Left cardiac atrium (tissue), 4 donors: ENCODE results near the gene HECW1. TPM values are rescaled to one million over a fixed set of nuclear protein-coding genes. Genes with fewer than 3 reads are reported as not detected.
"Not testable (repeated sequence)": the region's sequence is repeated elsewhere in the genome, so short reads cannot be mapped to it uniquely, and the experiment has no call there.

Experiments used
- ATAC-seq, 2 donors: fragments of 200-7000 bp; cut with Tn5 transposase; one replicate each; pipeline ENCODE4 v1.9.1; 2020; ENCODE audit warnings: mild to moderate bottlenecking in 2 of 2, moderate library complexity in 2 of 2
- DNase-seq: peaks from one replicate; pipeline ENCODE4 v3.0.0-alpha.2; 2020
- intact Hi-C, 2 donors: fragments of 100-400 bp; cut with DNase I; formaldehyde crosslinking; loops; one replicate each; pipeline versions ENCODE4 v1.14.1 to v1.15.1; 2022 to 2023
- total RNA-seq, 2 donors: library from RNA; stranded (reverse); fragmentation: NEBNext Ultra II Directional; extraction: Animal tissue kit (Norgen Biotek cat#: 25700); gene quantifications; one replicate each; pipeline ENCODE4 v1.2.1, GENCODE V29; 2021
- donor health status: DM: no; HTN: yes; CAD: no.
- donor health status: DM: no; HTN: yes; CAD: no; lungs with severe emphysema.
- donor health status: DM: yes; HTN: yes; CAD: no.
- donor health status: Dilated cardiomyopathy.

HECW1 gene
- total RNA-seq, 2 donors from 2014 or later: not detected

DNA sequence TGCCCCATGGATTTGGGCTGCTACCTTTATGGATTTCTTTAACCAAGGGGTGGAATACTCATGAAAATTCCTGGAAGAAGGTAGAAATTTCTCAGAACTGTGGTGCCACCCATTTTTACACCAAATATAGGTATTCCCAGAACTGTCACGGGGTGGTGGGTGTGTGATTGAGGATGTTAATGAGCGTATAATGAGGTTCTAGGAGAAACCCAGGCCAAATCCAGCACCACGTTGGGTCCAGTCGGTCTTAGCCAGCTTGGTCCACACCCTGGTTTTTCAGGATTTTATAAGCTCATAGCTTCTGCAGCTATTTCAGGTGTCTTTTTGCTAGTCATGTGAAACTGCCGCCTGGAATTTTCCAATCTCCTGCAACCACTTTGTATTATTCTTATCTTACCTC is 83.3 kb downstream of the HECW1 start:
- DNase-seq (no peak), ATAC-seq (no peak)
- intact Hi-C loops: no loop called here

DNA sequence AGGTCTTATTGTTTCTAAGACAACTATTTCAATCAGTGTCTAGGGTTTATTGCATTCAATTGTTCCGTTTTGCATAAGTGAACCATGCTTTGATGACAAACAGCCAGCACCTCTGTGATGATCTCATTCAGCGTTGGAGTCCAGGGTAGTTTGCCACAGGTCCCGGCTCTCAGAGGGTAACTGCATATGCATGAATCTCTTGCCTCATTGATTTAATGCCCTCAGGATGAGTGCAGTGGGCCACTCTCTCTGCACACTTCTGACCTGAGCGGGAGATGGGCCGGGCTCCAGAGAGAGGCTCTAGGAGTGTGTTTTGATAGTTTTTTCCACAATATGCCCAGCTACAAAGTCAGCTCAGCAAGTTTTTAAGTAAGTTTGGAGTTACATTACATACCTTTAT is 83.9 kb downstream of the HECW1 start:
- intact Hi-C loops: no loop called here
- no peak for ATAC-seq
- no peak for DNase-seq

DNA sequence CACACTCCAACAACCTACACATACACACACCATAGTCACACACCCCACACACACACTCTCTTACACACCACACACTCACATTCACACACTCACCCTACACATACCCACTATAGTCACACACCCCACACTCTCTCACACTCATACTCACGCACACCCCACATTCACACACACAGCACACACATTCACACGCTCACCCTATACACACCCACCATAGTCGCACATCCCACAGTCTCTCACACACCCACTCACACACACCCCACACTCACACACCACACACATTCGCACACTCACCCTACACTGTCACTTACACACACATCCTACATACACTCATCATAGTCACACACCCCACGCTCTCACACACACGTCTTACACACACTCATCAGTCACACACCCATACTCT is 85.6 kb downstream of the HECW1 start:
- DNase-seq (no peak), ATAC-seq (no peak)

GRCh38 chr7:43198599-43199090 is 86.2 kb downstream of the HECW1 start:
- intact Hi-C loops: no loop called here
- DNase-seq (no peak), ATAC-seq (no peak)

More for the DNA sequence above, 85.6 kb downstream of the HECW1 start:
- intact Hi-C loops: no loop called here

- ATAC-seq (no peak), DNase-seq (no peak)
- intact Hi-C loops: no loop called here
These were observed 87.1 kb downstream of the HECW1 start for GRCh38 chr7:43199371-43200160.

DNA sequence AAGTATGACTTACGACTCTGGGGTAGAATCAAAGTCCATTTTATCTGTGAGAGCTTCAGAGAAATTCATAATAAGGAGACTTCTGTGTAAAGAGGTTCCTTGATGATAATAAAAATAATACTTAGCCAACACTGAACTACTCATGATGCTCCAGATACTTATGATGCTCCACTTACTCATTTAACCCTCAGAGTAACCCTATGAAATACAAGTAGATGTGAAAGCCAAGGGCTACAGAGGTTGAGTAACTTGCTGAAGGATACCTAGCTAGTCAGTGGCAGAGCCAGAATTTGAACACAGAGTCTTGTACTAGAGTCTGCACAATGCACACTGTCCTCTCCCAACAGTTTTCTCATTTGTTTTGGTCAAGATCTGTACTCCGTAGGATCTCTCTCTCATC is 89.5 kb downstream of the HECW1 start:
- intact Hi-C loops: no loop called here
- DNase-seq (no peak), ATAC-seq (no peak)

- no peak for ATAC-seq
- no peak for DNase-seq
- intact Hi-C loops: no loop called here
These were observed 91.6 kb downstream of the HECW1 start for GRCh38 chr7:43204081-43204480.

DNA sequence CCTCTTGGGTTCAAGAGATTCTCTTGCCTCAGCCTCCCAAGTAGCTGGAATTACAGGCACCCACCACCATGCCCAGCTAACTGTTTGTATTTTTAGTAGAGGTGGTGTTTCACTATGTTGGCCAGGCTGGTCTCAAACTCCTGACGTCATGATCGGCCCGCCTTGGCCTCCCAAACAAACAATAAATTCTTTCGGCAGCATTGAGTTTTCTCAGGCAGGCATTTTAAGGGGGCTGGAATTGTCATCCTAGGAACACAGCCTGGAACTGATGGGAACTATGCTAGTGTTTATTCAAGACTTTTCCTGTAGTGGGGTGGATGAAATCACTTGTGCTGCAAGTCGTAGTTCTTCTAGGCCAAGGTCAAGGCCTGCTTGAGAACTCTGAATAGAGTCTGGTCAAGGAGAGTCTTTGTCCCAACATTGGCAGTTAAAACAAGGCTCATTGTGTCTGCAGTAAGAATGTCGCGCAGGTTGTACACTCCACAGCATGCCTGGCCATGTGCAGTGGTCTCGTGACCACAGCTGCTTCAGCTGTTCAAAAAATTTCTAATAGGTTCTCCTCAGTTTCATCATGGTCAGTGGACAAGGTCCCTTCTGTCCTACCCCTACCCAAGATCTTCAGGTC is 92.8 kb downstream of the HECW1 start:
- DNase-seq: no peak
- intact Hi-C loops: no loop called here
- no peak for ATAC-seq

- intact Hi-C loops: no loop called here
- no peak for ATAC-seq
- no peak for DNase-seq
These were observed 95.8 kb downstream of the HECW1 start for GRCh38 chr7:43208242-43208641.

- ATAC-seq, DNase-seq, intact Hi-C loops: not testable (repeated sequence)
These were observed 98.1 kb downstream of the HECW1 start for GRCh38 chr7:43210539-43210938.

DNA sequence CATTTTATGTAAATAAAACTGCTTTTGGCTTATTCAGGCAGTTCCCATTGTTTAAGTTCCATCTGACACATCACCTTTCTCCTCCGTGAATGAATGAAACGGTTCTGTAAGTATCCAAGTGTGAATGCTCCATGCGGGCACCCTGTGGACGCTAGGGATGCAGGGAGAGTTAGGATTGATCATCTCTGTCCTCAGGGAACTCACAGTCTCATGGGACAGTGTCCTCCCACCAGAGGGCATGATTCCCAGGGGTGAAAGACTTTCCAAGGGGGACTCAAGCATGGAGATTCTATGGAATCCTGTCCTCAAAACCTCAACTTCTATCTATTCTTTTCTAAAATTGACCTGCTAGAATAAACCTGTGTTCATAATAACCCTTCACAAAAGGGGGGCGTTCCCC is 98.8 kb downstream of the HECW1 start:
- intact Hi-C loops: no loop called here
- ATAC-seq (no peak), DNase-seq (no peak)

GRCh38 chr7:43211693-43212092 is 99.2 kb downstream of the HECW1 start:
- no peak for ATAC-seq
- intact Hi-C loops: no loop called here
- no peak for DNase-seq

- ATAC-seq: no peak
- intact Hi-C loops: no loop called here
- no peak for DNase-seq
These were observed 100.5 kb downstream of the HECW1 start for GRCh38 chr7:43212921-43213320.

DNA sequence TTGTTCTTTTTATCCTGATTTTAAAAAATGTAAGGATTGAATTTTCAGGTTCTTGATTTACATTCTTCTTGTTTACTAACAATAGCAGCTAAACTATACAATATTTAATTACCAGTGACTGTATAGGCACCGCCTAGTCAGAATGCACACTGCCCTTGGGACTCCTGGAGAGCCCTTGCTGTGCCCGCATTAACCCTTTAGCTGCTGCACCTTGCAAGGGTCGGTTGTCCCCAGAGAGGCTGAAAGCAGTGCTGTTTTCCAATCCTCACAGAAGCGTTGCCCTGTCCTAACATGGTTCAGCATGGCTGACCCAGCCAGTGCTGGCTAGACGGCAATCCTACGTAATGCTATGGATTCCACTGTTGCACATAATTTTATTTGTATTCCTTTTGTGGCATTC is 102.6 kb downstream of the HECW1 start:
- no peak for ATAC-seq
- intact Hi-C loops: no loop called here
- no peak for DNase-seq

GRCh38 chr7:43217055-43217454 is 104.6 kb downstream of the HECW1 start:
- intact Hi-C loops: no loop called here
- ATAC-seq (no peak), DNase-seq (no peak)

GRCh38 chr7:43218901-43219300 is 106.5 kb downstream of the HECW1 start:
- intact Hi-C loops, DNase-seq, ATAC-seq: not testable (repeated sequence)

DNA sequence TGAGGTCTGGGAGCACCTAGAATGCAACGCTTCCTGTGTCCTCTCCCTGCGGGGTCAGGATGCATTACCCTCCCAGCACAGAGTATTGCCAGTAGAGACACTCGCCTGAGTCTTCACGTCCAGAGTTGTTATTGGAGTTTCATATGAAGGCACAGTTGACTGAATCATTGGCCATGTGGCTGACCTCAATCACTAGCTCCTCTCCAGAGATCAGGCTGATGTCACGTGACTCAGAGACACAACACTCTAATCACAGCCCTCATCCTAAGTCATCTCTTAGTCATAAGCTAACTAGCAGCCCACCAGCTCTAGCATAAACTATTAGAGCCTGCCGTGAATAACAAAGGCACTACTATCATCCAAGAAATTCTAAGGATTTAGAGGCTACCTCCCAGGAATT is 107.8 kb downstream of the HECW1 start:
- no peak for DNase-seq
- intact Hi-C loops: no loop called here

DNA sequence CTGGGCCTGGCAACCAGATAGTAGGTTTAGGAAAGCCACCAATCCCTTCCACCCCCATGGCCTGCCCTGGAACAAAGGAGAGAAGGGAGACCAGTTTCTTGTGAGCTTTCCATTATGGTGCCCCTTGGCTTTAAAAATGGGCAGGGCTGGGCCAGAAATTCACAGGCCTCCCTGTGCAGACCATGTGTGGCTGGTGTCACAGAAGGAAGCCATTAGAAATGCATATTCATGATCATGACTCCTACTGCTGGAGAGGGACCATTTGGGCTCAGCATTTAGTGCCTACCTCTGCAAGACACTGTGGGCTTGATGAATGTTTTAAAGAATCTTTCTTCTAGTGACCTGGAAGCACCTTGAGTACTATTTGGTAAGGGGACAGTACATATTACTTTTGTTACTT is 108.3 kb downstream of the HECW1 start:
- no peak for ATAC-seq
- intact Hi-C loops: no loop called here
- DNase-seq: no peak

More for the DNA sequence above, 107.8 kb downstream of the HECW1 start:
- ATAC-seq: no peak

DNA sequence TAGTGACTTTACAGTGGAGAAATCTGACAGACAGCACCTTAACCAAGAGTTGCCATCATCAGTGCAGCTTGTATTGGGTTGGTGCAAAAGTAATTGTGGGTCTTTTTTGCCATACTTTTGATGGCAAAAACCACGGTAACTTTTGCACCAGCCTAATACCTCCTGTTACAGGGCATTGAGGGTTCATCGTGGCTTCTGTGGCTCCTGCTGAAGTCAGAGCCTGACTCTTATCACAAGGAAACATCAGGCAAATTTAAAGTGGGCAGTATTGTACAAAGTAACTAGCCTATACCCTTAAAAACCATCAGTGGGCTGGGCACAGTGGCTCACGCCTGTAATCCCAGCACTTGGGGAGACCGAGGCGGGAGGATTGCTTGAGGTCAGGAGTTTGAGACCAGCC is 117.4 kb downstream of the HECW1 start:
- no peak for ATAC-seq
- DNase-seq: no peak
- intact Hi-C loops: no loop called here

DNA sequence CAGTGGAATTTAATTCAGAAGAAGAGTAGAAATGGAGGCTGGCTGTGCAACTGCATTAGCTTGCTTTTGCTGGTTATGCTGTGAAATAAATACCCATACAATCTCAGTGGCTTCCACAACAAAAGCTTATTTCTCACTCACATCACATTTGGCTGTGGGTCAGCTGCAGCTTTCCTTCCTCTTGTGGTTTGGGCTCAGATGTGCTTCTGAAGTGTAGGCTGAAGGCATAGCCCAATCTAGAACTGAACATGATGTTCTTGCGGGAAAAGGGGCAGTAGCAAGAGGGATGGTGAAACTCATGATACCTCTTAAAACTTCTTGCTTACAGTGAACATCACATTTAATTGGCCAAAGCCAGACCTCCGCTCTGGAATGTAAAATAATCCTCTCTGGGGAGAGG is 119.9 kb downstream of the HECW1 start:
- intact Hi-C loops: no loop called here
- no peak for ATAC-seq
- DNase-seq: no peak

GRCh38 chr7:43234073-43234472 is 121.6 kb downstream of the HECW1 start:
- ATAC-seq (no peak), DNase-seq (no peak)
- intact Hi-C loops: no loop called here
